ENCODE results near the gene FRMD4B.
A peak's percentile ranks its signal among the peaks of the same experiment; 100 is the strongest.

FRMD4B gene

DNA sequence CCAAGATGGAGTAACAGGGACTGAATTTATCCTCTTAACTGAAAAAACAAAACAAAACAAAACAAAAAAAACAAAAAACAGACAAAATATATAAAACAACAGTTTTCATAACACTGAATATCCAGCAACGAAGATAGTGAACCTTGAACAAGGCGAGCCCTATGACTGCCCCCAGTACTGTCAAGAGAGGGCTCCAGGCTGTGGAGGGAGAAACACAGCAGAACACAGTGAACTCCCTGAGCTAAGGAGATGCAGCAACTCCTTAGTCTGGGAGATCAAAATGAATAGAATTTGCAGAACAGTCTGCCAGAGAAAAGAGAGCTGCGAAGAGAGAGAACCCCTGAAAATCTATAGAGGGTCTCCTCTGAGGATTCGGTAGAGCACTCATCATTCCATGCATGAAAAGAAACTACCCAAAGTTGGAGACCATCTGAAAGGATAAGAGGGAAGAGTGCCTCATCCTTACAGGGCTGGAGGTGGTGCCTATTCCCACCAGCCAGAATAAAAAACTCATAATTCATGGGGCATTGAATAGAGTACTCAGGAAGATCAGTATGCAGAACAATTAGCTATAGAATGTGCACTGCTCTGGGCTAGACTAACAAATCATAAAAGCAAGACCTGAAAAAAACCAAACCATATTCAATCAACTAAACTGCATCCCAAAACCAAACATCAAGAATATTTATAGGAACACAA lies 101.8 kb downstream of the FRMD4B start:
- TF ChIP-seq GATA3 (IDR thresholded peaks at IDR 0.05; ENCODE audit: low read depth, low read length) (no peak), GATA2 (IDR thresholded peaks at IDR 0.05; ENCODE audit: low read depth, low read length) (no peak)

DNA sequence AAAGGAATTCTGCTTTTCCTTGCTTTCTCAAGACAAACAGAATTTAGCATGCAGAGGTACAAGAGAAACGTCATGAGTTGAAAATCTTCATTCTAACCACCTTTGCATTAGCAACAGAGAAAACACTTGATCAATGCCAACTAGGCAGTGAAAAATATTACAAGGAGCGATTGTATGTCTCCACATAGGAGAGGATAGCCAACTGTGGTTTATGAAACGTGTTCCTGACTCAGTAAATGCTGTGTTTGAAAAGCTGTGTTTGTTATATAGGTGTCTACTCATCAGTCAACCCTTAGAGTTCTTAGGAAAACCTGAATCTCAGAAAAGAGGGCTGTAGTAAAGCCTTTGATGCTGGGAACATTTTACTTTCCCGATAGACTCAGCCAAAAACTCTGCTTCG lies 102.4 kb downstream of the FRMD4B start:
- TF ChIP-seq GATA2 (IDR thresholded peaks at IDR 0.05; ENCODE audit: low read depth, low read length) (no peak), GATA3 (IDR thresholded peaks at IDR 0.05; ENCODE audit: low read depth, low read length) (no peak)

DNA sequence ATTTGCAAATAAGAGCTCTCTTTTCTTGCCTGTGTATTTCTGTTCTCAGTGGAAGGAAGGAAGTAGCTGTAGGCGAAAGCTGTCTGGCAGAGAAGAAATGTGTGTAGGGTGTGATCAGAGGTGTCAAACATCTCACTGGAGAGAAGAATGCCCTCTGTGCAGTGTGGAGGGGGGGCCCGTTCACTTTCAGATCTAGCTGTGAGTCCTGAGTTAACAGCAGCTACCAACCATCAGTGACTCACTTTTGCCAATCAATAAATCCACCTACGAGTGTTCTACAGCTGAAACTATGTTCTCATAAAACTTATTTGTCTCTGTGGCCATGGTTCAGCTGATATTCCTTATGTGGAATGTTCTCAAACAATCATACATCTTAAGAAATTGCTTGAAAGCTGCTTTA lies 103.7 kb downstream of the FRMD4B start:
- TF ChIP-seq GATA2 (IDR thresholded peaks at IDR 0.05; ENCODE audit: low read depth, low read length) (no peak), GATA3 (IDR thresholded peaks at IDR 0.05; ENCODE audit: low read depth, low read length) (no peak)

DNA sequence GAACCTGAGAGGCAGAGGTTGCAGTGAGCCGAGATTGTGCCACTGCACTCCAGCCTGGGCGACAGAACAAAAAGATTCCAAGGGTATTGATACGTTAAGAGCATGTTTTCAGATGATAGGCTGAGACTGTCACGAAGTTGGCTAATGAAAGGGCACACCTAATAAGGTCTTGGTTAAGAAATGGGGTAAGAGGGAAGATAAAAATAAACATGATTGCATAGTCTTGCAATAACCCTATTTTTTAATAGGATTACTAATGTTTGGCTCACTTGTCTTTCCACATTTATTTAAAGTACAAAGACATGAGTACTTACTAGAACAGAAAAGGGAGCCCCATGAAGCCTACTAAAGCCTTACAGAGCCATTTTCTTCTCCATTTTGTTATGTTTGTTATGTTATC lies 109.0 kb downstream of the FRMD4B start:
- TF ChIP-seq GATA3 (IDR thresholded peaks at IDR 0.05; ENCODE audit: low read depth, low read length) (no peak), GATA2 (IDR thresholded peaks at IDR 0.05; ENCODE audit: low read depth, low read length) (no peak)

DNA sequence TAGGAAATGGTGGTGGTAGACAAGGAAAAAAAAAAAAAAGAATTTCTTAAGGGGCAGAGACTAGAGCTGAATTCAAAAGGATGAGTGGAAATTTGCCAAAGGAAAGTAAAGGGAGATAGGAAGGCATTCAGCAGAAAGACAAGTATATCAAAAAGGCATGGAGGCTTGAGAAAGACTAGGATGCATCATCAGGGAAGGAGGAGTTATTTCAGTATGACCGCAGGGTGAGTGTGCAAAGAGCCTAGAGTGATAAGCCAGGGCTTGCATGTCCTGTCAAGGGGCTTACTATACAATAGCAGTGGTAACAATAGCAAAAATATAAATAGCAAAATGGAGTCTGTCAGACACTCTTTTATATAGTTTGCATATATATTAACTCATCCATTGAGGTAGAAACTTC lies 112.0 kb downstream of the FRMD4B start:
- TF ChIP-seq GATA2 (IDR thresholded peaks at IDR 0.05; ENCODE audit: low read depth, low read length) (no peak), GATA3 (IDR thresholded peaks at IDR 0.05; ENCODE audit: low read depth, low read length) (no peak)

DNA sequence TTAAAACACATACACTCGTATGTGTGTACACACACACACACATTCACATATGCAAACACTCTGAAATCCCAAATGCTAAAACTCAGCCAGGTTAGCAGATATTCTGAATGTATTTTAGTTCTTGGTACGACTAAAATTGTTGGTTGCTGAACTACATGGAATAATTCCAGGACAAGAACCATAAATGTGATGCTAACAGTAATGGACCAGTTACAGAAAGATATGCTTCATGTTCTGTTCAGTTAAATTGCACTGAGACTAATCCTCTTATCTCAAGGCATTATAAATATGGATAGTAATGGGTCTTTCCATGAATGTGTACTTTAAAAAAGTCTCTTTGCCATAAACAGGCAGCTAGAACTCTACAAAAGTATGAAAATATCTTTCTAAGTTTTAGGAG lies 113.3 kb downstream of the FRMD4B start:
- TF ChIP-seq GATA2 (IDR thresholded peaks at IDR 0.05; ENCODE audit: low read depth, low read length) = no peak
- TF ChIP-seq GATA3 (IDR thresholded peaks at IDR 0.05; ENCODE audit: low read depth, low read length) = no peak

DNA sequence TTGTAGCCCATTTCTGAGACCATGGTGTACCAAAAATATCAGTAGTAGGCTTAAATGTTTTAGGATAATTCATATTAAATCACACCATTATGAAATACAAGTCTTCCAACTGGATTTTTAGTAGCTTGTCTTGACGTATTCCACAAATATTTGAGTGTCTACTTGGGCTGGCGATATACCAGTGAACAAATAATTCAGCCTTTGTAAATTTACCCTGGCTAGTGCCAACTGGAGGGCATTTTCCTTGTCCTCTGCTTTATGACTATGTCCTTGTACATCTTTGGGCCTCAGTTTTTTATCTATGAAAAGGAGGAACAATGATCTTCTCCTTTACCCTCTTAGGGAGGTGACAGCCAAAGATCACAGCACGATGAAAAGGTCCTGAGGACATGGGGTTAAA lies 114.8 kb downstream of the FRMD4B start:
- TF ChIP-seq GATA2 (IDR thresholded peaks at IDR 0.05; ENCODE audit: low read depth, low read length) = no peak
- TF ChIP-seq GATA3 (IDR thresholded peaks at IDR 0.05; ENCODE audit: low read depth, low read length) = no peak

DNA sequence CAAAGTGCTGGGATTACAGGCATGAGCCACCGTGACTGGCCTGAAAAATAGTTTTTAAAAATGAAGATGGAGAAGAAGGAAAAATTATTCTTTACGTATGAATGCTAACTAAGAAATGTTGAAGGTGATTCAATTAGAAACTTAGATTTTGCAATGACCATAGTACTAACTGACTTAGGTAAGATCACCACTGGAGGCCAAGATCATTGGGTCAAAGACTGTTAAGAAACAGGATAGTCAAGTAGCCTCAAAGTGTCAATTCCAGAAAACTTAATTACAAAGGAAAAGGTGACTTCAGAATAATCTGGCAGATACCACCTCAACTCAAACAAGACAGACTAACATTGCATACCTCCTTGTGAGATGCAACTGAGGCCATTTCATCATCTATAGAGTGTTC lies 119.3 kb downstream of the FRMD4B start:
- TF ChIP-seq GATA3 (IDR thresholded peaks at IDR 0.05; ENCODE audit: low read depth, low read length) = no peak
- no peak for TF ChIP-seq GATA2 (IDR thresholded peaks at IDR 0.05; ENCODE audit: low read depth, low read length)

DNA sequence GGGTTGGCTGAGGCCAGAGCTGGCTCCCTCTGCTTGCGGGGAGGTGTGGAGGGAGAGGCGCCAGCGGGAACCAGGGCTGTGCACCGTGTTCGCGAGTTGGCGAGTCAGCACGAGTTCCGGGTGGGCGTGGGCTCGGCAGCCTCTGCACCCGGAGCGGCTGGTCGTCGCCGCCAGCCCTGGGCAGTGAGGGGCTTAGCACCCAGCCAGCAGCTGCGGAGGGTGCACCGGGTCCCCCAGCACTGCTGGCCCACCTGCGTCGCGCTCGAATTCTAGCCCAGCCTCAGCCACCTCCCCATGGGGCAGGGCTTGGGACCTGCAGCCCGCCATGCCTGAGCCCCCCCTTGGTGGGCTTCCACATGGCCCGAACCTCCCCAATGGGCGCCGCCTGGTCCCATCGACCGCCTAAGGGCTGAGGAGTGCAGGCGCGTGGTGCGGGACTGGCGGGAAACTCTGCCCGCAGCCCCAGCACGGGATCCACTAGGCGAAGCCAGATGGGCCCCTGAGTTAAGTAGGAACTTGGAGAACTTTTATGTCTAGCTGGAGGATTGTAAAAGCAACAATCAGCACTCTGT lies 125.6 kb downstream of the FRMD4B start:
- TF ChIP-seq GATA3 (IDR thresholded peaks at IDR 0.05; ENCODE audit: low read depth, low read length) (no peak), GATA2 (IDR thresholded peaks at IDR 0.05; ENCODE audit: low read depth, low read length) (no peak)

DNA sequence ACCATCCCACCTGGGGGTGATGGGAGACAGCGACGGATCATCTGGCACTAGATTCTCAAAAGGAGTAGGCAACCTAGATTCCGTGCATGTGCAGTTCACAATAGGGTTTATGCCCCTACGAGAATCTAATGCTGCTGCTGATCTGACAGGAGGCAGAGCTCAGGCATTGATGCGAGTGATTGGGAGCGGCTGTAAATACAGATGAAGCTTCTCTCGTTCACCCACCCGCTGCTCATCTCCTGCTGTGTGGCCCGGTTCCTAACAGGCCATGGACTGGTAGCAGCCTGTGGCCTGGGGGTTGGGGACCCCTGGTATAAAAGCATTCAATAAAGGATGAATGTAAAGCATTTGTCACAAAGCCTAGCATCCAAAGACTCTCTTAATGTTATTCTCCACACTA lies 126.8 kb downstream of the FRMD4B start:
- TF ChIP-seq GATA2 (IDR thresholded peaks at IDR 0.05; ENCODE audit: low read depth, low read length) (no peak), GATA3 (IDR thresholded peaks at IDR 0.05; ENCODE audit: low read depth, low read length) (no peak)

DNA sequence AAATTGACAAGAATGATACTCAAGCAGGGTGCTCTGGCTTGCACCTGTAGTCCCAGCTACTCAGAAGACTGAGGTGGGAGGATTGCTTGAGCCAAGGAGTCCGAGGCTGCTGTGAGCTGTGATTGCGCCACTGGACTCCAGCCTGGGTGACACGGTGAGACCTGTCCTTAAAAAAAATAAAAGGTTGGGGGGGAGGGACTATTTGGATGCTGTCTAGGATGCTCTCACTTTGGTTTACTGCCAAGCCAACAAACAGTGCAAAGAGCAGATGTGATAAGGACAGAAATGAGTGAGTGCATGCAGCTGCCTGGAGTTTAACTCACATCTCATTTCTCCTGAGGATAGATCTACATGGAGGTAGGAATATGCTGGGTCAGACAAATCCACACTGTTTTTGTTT lies 130.0 kb downstream of the FRMD4B start:
- TF ChIP-seq GATA2 (IDR thresholded peaks at IDR 0.05; ENCODE audit: low read depth, low read length) (peak; percentile 45; the same call in 1 of the 2 replicates), GATA3 (IDR thresholded peaks at IDR 0.05; ENCODE audit: low read depth, low read length) (no peak)

DNA sequence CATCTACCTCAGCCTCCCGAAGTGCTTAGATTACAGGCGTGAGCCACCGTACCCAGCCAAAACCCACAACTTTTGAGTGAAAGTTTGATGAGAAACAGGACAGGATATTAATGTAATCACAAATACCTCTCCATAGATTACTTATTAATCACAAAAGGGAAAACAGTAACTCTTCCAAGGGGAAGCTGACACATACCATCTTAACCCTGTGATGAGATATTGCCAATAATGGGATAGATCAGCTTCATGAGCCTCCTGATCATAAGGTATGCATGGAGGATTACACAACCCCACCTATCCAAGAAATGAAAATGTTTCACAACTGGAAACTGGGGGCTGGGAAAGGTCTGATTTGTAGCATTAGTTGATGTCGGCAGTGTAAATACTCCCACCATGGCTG lies 131.5 kb downstream of the FRMD4B start:
- TF ChIP-seq GATA3 (IDR thresholded peaks at IDR 0.05; ENCODE audit: low read depth, low read length) (no peak), GATA2 (IDR thresholded peaks at IDR 0.05; ENCODE audit: low read depth, low read length) (no peak)

DNA sequence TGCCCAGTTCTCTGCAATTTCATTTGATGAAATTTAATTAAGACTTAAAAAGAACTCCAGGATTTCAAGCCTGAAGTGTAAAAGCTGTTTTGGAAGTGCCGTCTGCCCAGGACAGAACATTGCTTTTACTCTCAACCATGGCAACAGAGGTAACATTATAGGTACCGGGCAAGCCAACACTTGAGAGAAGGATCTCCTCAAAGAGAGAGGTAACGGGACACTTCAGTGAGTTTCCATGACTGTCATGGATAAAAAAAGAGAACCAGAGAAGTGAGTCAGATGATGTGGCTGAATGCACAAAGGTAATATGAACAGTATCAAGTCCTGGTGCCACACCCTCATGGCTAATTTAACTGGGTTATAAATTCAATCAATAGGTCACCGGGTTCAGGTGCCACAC lies 133.3 kb downstream of the FRMD4B start:
- no peak for TF ChIP-seq GATA3 (IDR thresholded peaks at IDR 0.05; ENCODE audit: low read depth, low read length)
- no peak for TF ChIP-seq GATA2 (IDR thresholded peaks at IDR 0.05; ENCODE audit: low read depth, low read length)

DNA sequence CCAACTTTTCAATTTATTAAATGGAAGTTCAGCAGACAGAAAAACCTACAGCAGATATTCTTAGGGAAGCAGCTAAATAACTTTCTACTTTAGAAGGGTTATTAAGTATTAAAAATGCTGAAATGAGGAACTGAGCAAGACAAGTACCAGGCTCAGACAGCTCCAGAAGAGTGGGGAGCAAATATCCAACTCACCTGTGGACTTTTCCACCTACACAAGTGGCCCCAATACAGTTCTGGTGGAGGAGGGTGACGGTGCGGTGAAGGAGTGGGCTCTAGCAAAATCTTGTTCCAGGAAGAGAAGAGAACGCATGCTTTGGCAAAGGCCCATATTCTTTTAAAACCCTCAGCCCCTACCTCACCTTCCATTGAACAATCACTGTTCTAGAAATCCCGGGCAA lies 133.7 kb downstream of the FRMD4B start:
- TF ChIP-seq GATA3 (IDR thresholded peaks at IDR 0.05; ENCODE audit: low read depth, low read length) = no peak
- no peak for TF ChIP-seq GATA2 (IDR thresholded peaks at IDR 0.05; ENCODE audit: low read depth, low read length)

DNA sequence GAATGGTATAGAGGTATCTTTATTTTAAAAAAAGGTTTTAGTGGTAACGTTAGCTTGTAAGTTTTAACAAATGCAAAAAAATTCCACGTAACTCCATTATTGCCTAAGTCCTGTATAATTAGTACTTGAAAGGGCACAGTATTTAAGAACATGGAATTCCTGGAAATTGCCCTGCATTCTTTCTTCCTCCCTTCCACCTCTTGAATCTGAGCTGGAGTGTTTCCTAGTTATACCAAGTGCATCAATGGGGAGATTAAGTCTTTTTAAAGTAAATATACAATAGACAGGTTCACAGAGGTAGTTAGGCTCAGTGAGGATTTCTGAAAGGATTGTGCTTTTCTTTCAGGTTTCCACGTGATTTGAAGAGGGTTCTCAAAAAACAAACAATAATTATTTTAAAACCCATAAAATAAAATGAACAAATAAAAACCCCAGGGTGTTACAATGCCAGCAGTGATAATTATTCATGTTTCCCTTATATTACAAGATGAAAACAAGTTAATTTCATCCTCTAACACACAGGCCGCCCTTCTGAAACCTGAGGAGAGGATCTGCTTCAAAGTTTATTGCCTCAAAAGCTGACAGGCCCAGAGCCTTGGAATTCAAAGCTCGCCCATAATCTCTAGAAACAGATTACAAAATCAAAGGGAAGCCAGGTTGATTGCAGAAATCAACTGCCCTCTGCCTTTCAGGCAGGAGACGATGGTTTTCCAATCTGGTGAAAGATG lies 134.6 kb downstream of the FRMD4B start:
- no peak for TF ChIP-seq GATA3 (IDR thresholded peaks at IDR 0.05; ENCODE audit: low read depth, low read length)
- TF ChIP-seq GATA2 (IDR thresholded peaks at IDR 0.05; ENCODE audit: low read depth, low read length) = no peak
